Coronary artery (tissue), 2 donors: ENCODE measurements around the gene KYNU.
"Not testable (repeated sequence)": the region's sequence is repeated elsewhere in the genome, so short reads cannot be mapped to it uniquely, and the experiment has no call there.

Experiments
- DNase-seq: peaks from one replicate; pipeline ENCODE4 v3.0.0-alpha.2; 2017; ENCODE audit warnings: low spot score
- H3K27ac ChIP-seq, 2 donors: fragments of 200-600 bp; sonication (generic); one replicate each; pipeline ENCODE4 v1.5.1; 2016 to 2019
- H3K4me3 ChIP-seq: fragments of 200-600 bp; sonication (generic); 2 replicates; pipeline ENCODE4 v1.5.1; 2016; ENCODE audit warnings: mild to moderate bottlenecking, moderate library complexity
- TF ChIP-seq, protein P1 (sequence below): fragments of 200-600 bp; sonication (generic); IDR thresholded peaks from one replicate; pipeline ENCODE4 v1.5.1; 2019; ENCODE audit warnings: antibody characterized with exemption

The KYNU gene

DNA sequence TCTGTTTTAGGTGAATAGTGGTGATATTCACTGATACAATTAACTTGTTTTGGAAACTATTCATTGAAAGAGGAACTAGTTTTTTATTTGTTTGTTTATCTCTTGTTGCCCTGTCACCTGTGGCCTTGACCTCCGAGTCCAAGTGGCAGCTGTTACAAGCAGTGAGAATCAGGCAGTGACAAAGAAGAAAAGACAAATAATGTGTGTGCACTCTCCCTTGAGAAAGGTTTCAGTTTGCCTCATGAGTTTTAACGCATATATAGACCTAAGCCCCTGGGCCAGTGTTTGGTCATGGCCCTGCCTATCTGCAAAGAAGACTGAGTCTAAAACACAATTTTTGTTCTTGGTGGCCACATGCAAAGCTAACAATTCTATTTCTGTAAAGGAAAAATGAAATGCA lies 15.3 kb downstream of the KYNU start:
- no peak overlapping the region for H3K4me3 ChIP-seq
- TF ChIP-seq, protein P1, sequence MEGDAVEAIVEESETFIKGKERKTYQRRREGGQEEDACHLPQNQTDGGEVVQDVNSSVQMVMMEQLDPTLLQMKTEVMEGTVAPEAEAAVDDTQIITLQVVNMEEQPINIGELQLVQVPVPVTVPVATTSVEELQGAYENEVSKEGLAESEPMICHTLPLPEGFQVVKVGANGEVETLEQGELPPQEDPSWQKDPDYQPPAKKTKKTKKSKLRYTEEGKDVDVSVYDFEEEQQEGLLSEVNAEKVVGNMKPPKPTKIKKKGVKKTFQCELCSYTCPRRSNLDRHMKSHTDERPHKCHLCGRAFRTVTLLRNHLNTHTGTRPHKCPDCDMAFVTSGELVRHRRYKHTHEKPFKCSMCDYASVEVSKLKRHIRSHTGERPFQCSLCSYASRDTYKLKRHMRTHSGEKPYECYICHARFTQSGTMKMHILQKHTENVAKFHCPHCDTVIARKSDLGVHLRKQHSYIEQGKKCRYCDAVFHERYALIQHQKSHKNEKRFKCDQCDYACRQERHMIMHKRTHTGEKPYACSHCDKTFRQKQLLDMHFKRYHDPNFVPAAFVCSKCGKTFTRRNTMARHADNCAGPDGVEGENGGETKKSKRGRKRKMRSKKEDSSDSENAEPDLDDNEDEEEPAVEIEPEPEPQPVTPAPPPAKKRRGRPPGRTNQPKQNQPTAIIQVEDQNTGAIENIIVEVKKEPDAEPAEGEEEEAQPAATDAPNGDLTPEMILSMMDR = no peak
- no peak for DNase-seq
- H3K27ac ChIP-seq = no peak overlapping the region

DNA sequence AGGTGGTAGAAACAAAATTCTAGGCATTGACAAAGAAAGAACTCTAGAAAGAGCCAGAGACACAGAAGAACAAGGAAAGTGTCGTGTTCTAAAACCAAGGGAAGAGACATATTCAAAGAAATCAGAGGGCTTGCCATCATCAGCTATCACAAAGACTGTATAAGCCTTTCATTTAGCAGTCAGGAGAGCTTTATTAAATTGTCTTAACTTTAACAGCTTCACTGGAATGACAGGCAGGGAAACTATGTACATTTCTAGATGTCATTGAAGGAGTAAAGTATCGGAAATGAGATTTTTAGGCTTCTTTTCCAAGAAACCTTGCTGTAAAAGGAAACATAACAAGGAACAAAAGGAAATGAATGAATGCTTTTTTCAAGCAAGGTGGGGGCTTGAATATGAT lies 15.8 kb downstream of the KYNU start:
- DNase-seq = no peak
- H3K4me3 ChIP-seq = no peak overlapping the region
- TF ChIP-seq, protein P1 = no peak
- no peak overlapping the region for H3K27ac ChIP-seq

DNA sequence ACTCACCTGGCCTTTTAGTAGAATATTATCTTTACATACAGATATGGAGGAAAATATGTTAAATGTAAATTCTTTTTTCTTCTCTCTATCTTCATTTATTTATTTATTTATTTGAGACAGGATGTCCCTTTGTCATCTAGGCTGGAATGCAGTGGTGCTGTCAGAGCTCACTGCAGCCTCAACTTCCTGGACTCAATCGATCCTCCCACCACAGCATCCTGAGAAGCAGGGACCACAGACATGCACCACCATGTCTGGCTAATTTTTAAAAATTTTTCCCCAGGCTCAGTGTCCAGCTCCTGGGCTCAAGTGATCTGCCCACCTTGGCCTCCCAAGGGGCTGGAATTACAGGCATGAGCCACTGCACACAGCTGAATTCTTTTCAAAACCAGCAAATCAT lies 20.3 kb downstream of the KYNU start:
- TF ChIP-seq, protein P1 = no peak
- Histone ChIP-seq H3K4me3 (no peak overlapping the region), H3K27ac (no peak overlapping the region)
- no peak for DNase-seq

DNA sequence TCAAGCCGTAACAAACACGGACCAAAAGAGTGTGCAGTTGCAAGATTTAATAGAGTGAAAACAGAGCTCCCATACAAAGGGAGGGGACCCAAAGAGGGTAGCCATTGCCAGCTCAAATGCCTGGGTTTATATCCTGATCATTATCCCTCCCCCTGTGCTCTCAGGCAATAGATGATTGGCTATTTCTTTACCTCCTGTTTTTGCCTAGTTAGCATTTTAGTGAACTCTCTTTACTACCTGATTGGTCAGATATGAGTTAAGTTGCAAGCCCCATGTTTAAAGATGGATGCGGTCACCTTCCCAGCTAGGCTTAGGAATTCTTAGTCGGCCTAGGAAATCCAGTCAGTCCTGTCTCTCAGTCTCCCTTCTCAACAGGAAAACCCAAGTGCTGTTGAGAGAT lies 22.9 kb downstream of the KYNU start:
- not testable (repeated sequence) for H3K4me3 ChIP-seq, DNase-seq, H3K27ac ChIP-seq

DNA sequence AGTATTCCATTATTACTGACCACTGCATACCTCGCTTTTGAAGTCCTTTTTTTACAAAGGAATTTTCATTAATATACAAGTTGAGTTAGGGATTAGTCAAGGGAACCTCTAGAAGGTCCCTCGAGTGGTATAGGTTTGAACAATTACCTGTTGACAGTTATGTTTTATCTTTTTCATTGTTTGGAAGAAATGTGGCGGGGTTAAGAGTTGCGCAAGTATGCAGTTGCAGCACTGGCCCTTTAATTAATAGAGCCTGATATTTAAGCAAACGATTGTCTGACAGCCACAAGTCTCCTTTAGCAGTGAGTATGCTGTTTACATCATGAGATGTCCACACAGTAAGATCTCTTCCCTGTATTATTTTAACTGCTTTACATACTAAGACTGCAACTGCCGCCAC lies 24.3 kb downstream of the KYNU start:
- Histone ChIP-seq H3K27ac (no peak overlapping the region), H3K4me3 (no peak overlapping the region)
- TF ChIP-seq, protein P1 = no peak
- no peak for DNase-seq

DNA sequence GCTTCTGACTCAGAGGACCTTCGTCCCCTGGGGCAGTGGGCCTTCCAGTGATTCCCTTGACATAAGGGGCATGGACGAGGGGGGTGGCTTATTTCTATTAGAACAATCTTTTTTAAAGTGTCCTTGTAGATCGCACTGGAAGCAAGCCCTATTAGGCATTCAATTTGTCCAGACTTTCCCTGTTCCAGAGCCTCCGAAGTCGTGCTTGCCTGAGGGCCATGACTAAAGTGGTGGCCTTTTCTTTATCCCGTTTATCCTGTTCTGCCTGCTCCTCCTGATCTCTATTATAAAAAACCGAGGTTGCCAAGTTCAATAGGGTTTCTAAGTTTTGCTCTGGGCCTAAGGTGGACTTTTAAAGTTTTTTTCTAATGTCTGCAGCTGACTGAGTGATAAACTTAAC lies 26.3 kb downstream of the KYNU start:
- H3K4me3 ChIP-seq, DNase-seq, H3K27ac ChIP-seq: not testable (repeated sequence)

DNA sequence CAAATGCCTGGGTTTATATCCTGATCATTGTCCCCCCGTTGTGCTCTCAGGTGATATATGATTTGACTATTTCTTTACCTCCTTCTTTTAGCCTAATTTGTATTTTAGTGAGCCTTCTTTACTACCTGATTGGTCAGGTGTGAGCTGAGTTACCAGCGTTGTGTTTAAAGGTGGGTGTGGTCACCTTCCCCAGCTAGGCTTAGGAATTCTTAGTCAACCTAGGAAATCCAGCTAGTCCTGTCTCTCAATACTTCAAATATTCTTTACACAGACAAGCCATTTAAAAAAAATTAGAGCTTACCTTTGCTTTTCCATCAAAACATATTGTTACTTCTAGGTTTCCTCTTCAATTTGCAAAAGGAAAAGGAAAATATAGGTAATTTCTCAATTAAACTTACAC lies 30.2 kb downstream of the KYNU start:
- DNase-seq = no peak
- Histone ChIP-seq H3K4me3 (no peak overlapping the region), H3K27ac (no peak overlapping the region)
- TF ChIP-seq, protein P1 = no peak

DNA sequence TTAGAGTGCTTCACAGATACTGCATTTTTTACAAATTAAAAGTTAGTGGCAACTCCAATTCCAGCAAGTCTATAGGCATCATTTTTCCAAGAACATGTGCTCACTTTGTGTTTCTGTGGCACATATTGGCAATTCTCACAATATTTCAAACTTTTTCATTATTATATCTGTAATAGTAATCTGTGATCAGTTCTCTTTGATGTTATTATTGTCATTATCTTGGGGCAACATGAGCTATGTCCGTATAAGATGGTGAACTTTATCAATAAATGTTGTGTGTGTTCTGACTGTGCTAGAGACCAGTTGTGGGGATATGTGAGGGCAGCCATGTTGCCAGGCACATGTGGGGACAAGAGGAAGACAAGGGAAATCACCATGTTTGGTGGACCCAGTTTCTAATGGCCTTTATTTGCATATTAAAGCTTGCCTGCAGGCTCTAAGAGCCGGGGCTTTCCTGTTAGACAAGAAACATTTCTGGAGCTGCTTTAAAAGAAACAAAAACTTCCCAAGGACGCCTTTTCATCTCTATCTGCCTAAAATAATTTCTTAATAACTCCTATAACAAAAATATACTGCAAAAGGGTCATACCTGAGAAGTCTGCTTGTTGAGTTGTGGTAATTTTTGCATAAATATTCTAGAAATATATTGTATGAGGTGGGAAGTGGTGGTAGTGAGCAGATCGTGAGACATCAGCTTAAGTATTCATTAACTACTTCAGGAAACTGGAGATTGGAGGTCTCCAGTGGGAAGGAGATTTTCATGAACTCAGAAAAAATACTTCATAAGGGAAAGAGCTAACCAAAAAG lies 37.2 kb downstream of the KYNU start:
- no peak overlapping the region for H3K4me3 ChIP-seq
- TF ChIP-seq, protein P1 = no peak
- H3K27ac ChIP-seq = no peak overlapping the region

More for the DNA sequence above, 37.2 kb downstream of the KYNU start:
- no peak for DNase-seq
